GM12878 (cell line): ENCODE measurements around the gene TBC1D10B. TPM values are rescaled to one million over a fixed set of nuclear protein-coding genes. Genes with fewer than 3 reads are reported as not detected.

Experiments used
- IKZF1 ChIP-seq: fragments of 450-650 bp; conservative IDR thresholded peaks from 2 replicates; pipeline ENCODE4 v1.6.1; 2017; ENCODE audit warnings: antibody characterized with exemption, mild to moderate bottlenecking
- KDM1A ChIP-seq: fragments of 200-600 bp; sonication (generic); IDR thresholded peaks from 2 replicates; pipeline ENCODE4 v1.6.1; 2016; ENCODE audit warnings: borderline replicate concordance
- RFX5 ChIP-seq: IDR thresholded peaks from 2 replicates; pipeline ENCODE4 v1.6.1; 2011; ENCODE audit warnings: low read depth, low read length, improper control_type of control experiment
- SIN3A ChIP-seq: IDR thresholded peaks from 2 replicates; pipeline ENCODE4 v1.6.1; 2012; ENCODE audit warnings: low read depth, low read length, improper control_type of control experiment
- SKIL ChIP-seq: fragments of 450-650 bp; IDR thresholded peaks from 2 replicates; pipeline ENCODE4 v1.6.1; 2017; ENCODE audit warnings: mild to moderate bottlenecking, low read depth, inconsistent platforms; ENCODE audit not compliant: poor library complexity, severe bottlenecking
- SPI1 ChIP-seq: IDR thresholded peaks from 2 replicates; pipeline ENCODE4 v1.6.1; 2011; ENCODE audit warnings: low read depth, mild to moderate bottlenecking, low read length, moderate library complexity, borderline replicate concordance; ENCODE audit not compliant: insufficient read depth
- SREBF2 ChIP-seq: IDR thresholded peaks from 2 replicates; pipeline ENCODE4 v1.6.1; 2012; ENCODE audit warnings: mild to moderate bottlenecking, low read length
- TAF1 ChIP-seq: IDR thresholded peaks from 2 replicates; pipeline ENCODE4 v1.6.1; 2011; ENCODE audit warnings: mild to moderate bottlenecking, low read depth, low read length, borderline replicate concordance
- TCF12 ChIP-seq: IDR thresholded peaks from 2 replicates; pipeline ENCODE4 v1.6.1; 2011; ENCODE audit warnings: low read depth, mild to moderate bottlenecking, low read length
- YY1 ChIP-seq: IDR thresholded peaks from 2 replicates; pipeline ENCODE4 v1.6.1; 2011; ENCODE audit warnings: low read depth, mild to moderate bottlenecking, low read length
- ZBTB33 ChIP-seq: fragments of 450-650 bp; IDR thresholded peaks from 2 replicates; pipeline ENCODE4 v1.6.1; 2017; ENCODE audit warnings: mild to moderate bottlenecking
- ZNF207 ChIP-seq: fragments of 450-650 bp; IDR thresholded peaks from 2 replicates; pipeline ENCODE4 v1.6.1; 2014; ENCODE audit warnings: antibody characterized with exemption, mild to moderate bottlenecking, borderline replicate concordance
- polyA plus RNA-seq, 11 experiments: library from polyadenylated mRNA; depleted of rRNA in 4 of 11; unstranded in 6 of 11; stranded (reverse) in 5 of 11; fragments of >200 nt; fragmentation: Nextera tagmentation in 4 of 11; fragmentation: Illumina TruSeq in 1 of 11; extraction: Ambion mirVana in 4 of 11; extraction: Trizol in 1 of 11; gene quantifications; 1 replicate in 1 of 11; 2 replicates in 10 of 11; pipeline versions ENCODE4 v1.2.1 to v1.2.3, GENCODE V29; 2011 to 2016; ENCODE audit warnings: inconsistent platforms in 2 of 11, missing spikeins in 2 of 11, low read depth in 1 of 11
- total RNA-seq, 4 experiments: library from RNA; depleted of rRNA in 3 of 4; stranded (reverse); fragments of >200 nt in 3 of 4; fragmentation: Illumina TruSeq in 1 of 4; extraction: Trizol in 1 of 4; gene quantifications; 2 replicates each; pipeline versions ENCODE4 v1.2.1 to v1.2.3, GENCODE V29; 2013 to 2021
- TF ChIP-seq, protein P1 (sequence below): fragments of 450-650 bp; IDR thresholded peaks from 2 replicates; pipeline ENCODE4 v1.6.1; 2016; ENCODE audit warnings: mild to moderate bottlenecking, moderate library complexity, borderline replicate concordance
- TF ChIP-seq, protein P2 (sequence below): fragments of 450-650 bp; IDR thresholded peaks from 2 replicates; pipeline ENCODE4 v1.6.1; 2017; ENCODE audit warnings: borderline replicate concordance

TBC1D10B gene
- total and polyA plus RNA-seq, 10 of the 15 experiments (the other 5 are each of a cell fraction or from before 2014, with no cell fraction given): 2.2 to 51.2 (median 11.6) TPM

- TF ChIP-seq SKIL (no peak), KDM1A (no peak), YY1 (no peak), RFX5 (no peak), IKZF1 (no peak), SPI1 (no peak), TAF1 (no peak), SREBF2 (no peak), ZNF207 (no peak), ZBTB33 (no peak), SIN3A (no peak), TCF12 (no peak)
- TF ChIP-seq, protein P1, sequence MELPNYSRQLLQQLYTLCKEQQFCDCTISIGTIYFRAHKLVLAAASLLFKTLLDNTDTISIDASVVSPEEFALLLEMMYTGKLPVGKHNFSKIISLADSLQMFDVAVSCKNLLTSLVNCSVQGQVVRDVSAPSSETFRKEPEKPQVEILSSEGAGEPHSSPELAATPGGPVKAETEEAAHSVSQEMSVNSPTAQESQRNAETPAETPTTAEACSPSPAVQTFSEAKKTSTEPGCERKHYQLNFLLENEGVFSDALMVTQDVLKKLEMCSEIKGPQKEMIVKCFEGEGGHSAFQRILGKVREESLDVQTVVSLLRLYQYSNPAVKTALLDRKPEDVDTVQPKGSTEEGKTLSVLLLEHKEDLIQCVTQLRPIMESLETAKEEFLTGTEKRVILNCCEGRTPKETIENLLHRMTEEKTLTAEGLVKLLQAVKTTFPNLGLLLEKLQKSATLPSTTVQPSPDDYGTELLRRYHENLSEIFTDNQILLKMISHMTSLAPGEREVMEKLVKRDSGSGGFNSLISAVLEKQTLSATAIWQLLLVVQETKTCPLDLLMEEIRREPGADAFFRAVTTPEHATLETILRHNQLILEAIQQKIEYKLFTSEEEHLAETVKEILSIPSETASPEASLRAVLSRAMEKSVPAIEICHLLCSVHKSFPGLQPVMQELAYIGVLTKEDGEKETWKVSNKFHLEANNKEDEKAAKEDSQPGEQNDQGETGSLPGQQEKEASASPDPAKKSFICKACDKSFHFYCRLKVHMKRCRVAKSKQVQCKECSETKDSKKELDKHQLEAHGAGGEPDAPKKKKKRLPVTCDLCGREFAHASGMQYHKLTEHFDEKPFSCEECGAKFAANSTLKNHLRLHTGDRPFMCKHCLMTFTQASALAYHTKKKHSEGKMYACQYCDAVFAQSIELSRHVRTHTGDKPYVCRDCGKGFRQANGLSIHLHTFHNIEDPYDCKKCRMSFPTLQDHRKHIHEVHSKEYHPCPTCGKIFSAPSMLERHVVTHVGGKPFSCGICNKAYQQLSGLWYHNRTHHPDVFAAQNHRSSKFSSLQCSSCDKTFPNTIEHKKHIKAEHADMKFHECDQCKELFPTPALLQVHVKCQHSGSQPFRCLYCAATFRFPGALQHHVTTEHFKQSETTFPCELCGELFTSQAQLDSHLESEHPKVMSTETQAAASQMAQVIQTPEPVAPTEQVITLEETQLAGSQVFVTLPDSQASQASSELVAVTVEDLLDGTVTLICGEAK: no peak
- TF ChIP-seq, protein P2, sequence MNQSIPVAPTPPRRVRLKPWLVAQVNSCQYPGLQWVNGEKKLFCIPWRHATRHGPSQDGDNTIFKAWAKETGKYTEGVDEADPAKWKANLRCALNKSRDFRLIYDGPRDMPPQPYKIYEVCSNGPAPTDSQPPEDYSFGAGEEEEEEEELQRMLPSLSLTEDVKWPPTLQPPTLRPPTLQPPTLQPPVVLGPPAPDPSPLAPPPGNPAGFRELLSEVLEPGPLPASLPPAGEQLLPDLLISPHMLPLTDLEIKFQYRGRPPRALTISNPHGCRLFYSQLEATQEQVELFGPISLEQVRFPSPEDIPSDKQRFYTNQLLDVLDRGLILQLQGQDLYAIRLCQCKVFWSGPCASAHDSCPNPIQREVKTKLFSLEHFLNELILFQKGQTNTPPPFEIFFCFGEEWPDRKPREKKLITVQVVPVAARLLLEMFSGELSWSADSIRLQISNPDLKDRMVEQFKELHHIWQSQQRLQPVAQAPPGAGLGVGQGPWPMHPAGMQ: no peak
- TF ChIP-seq, all 136 proteins: peak for 0
Observed at GRCh38 chr16:30365200-30365599, 5.1 kb downstream of the TBC1D10B start (continued).
